ENCODE data around the gene C1orf115.

- TF ChIP-seq CTCF (IDR thresholded peaks at IDR 0.05; ENCODE audit: insufficient read depth, low read length, poor library complexity, severe bottlenecking), result no peak
- TF ChIP-seq EZH2phosphoT487 (conservative IDR thresholded peaks at IDR 0.05; ENCODE audit: low read length), result no peak
Observed at GRCh38 chr1:220689666-220690065, 497 bp upstream of the C1orf115 start.
